Measurements from ENCODE around the gene HHEX.
"Not testable (repeated sequence)": the region's sequence is repeated elsewhere in the genome, so short reads cannot be mapped to it uniquely, and the experiment has no call there.

Gene HHEX

GRCh38 chr10:92689663-92690210, at the start of gene HHEX:
Gene HHEX (plus strand): TSS chr10:92689955. CDS start chr10:92689987, 32 bp downstream.
- DNase-seq (ENCODE audit: low read depth): no peak
- TF ChIP-seq CTCF (conservative IDR thresholded peaks at IDR 0.05; ENCODE audit: low read depth, low read length): no peak
- H3K4me3 ChIP-seq (ENCODE audit: low read length): peak within 1 kb of the TSS; percentile 62

GRCh38 chr10:92640107-92640506, 49.6 kb upstream of the HHEX start:
- no peak overlapping the region for H3K4me3 ChIP-seq (ENCODE audit: low read length)
- no peak for TF ChIP-seq CTCF (conservative IDR thresholded peaks at IDR 0.05; ENCODE audit: low read depth, low read length)
- DNase-seq (ENCODE audit: low read depth): no peak

GRCh38 chr10:92641492-92641891, 48.3 kb upstream of the HHEX start:
- DNase-seq (ENCODE audit: low read depth): no peak
- no peak for TF ChIP-seq CTCF (conservative IDR thresholded peaks at IDR 0.05; ENCODE audit: low read depth, low read length)

GRCh38 chr10:92644921-92645320, 44.8 kb upstream of the HHEX start:
- H3K4me3 ChIP-seq (ENCODE audit: low read length): no peak overlapping the region
- no peak for DNase-seq (ENCODE audit: low read depth)
- TF ChIP-seq CTCF (conservative IDR thresholded peaks at IDR 0.05; ENCODE audit: low read depth, low read length): no peak

More at GRCh38 chr10:92641492-92641891, 48.3 kb upstream of the HHEX start:
- H3K4me3 ChIP-seq (ENCODE audit: low read length): no peak overlapping the region

- not testable (repeated sequence) for H3K4me3 ChIP-seq (ENCODE audit: low read length); DNase-seq (ENCODE audit: low read depth)
These were observed 38.9 kb upstream of the HHEX start for GRCh38 chr10:92650864-92651263.

- no peak overlapping the region for H3K4me3 ChIP-seq (ENCODE audit: low read length)
- TF ChIP-seq CTCF (conservative IDR thresholded peaks at IDR 0.05; ENCODE audit: low read depth, low read length): no peak
- no peak for DNase-seq (ENCODE audit: low read depth)
These were observed 34.3 kb upstream of the HHEX start for GRCh38 chr10:92655426-92655825.

GRCh38 chr10:92656266-92656961, 33.3 kb upstream of the HHEX start:
- no peak for TF ChIP-seq CTCF (conservative IDR thresholded peaks at IDR 0.05; ENCODE audit: low read depth, low read length)
- H3K4me3 ChIP-seq (ENCODE audit: low read length): no peak overlapping the region
- no peak for DNase-seq (ENCODE audit: low read depth)

Measured in retinal pigment epithelial cell (primary cell).